Stimulated activated CD4-positive, alpha-beta T cell treated with anti-CD3 and anti-CD28 coated beads, Interleukin-4, amount 100 ng/mL, for 4 hours (primary cell): ENCODE data around the gene METTL25B.

Source experiments
- DNase-seq, 2 experiments: peaks; one replicate each; pipeline ENCODE4 v3.0.0-alpha.2; 2020

METTL25B gene

GRCh38 chr1:156773607-156774006 is 45.3 kb downstream of the METTL25B start:
- DNase-seq, result no peak

GRCh38 chr1:156775799-156776198 is 47.5 kb downstream of the METTL25B start:
- DNase-seq, result no peak

GRCh38 chr1:156776942-156777341 is 48.7 kb downstream of the METTL25B start:
- no peak for DNase-seq

GRCh38 chr1:156777573-156777972 is 49.3 kb downstream of the METTL25B start:
- DNase-seq, result no peak

- no peak for DNase-seq
Measured at GRCh38 chr1:156781585-156782186, 53.4 kb downstream of the METTL25B start.

- no peak for DNase-seq
Measured at GRCh38 chr1:156785458-156785857, 57.2 kb downstream of the METTL25B start.
